AG20443 (cell line): ENCODE data around the gene DCAF8L2.
"Not testable (repeated sequence)": the region's sequence is repeated elsewhere in the genome, so short reads cannot be mapped to it uniquely, and the experiment has no call there.

Source experiments
- DNase-seq: peaks from one replicate; pipeline ENCODE4 v3.0.0; 2012; ENCODE audit warnings: low spot score, mixed read lengths

The DCAF8L2 gene

DNA sequence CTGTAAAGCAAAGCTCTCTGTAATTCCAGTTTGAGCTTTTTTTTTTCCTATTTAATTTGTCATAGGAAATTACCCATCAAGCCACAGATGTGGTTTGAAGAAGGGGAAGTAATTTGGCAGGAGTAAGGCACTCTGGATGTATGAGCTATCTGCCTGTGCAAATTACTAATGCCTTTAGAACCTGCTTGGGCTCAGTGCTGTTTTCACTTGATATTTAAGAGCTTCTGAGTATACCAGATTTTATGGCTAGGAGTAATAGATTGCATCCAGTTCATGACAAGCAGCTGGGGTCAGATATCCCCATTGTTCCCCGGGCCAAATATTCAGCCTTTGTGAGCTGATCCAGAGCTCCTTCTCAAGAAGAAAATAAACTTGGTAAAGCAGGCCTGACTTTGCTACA, 89.1 kb downstream of the DCAF8L2 start:
- no peak for DNase-seq

DNA sequence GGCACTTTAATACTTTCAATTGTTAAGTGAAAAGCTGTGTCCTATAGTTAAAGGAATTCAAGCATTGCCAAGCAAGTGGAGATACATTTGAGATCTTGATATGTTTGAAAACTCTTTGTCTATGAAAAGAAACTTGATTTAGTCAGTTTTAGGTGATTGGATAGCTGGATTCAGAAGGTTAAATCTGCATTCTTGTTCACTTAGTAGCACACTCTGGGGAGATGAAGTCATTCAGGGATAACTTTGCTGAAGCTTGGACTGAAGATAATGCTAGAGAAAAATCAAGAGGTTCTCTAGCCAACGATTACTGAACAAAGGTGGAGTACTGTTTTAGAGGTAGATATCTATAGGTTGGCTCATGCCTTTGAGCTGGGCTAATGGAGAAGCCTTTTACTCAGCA, 90.6 kb downstream of the DCAF8L2 start:
- DNase-seq: no peak

DNA sequence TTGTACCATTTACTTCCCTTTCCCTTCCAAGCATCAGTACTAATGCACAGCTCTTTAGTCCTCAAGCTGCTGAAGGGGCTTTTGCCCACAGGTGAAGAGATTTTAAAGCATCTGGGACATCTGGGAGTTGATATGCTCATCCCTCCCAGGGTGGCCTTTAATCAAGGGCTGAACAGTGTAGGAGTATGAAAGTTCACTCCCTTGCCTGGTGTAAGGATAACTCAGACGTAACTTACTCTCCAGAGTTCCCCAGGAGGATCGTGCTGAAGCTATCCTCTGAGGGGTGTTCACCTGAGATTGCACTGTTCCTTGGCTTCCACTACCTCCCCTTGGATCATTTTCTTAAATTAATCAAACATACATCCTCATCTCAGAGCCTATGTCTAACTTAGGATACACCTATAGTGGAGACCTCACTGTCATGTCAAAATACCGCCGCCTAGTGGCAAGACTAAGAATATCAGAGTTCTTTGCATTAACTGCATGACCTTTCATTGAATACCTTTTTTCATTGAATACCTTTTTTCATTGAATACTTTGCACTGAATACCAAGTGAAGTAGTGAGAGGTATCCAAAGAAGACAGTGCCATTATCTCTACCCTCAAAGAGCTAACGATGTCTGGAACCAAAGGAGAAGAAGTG, 93.5 kb downstream of the DCAF8L2 start:
- not testable (repeated sequence) for DNase-seq

DNA sequence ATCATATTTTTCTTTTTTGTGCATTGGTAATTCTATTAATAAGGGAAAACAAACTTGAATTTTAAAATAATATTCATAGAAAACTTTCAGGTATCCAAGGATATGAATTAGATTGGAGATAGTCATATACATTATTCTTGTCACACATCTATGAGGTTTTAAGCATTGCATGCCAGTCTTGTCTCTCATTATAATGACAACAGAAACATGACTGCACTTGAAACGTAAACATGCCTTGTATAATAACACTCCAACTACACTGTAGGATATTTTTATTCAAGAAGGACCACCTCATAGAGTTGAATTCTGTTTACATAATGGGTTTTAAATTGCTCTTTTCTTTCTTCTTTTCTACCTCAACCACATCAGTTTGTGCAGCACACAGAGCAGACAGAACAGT, 104.5 kb downstream of the DCAF8L2 start:
- no peak for DNase-seq

DNA sequence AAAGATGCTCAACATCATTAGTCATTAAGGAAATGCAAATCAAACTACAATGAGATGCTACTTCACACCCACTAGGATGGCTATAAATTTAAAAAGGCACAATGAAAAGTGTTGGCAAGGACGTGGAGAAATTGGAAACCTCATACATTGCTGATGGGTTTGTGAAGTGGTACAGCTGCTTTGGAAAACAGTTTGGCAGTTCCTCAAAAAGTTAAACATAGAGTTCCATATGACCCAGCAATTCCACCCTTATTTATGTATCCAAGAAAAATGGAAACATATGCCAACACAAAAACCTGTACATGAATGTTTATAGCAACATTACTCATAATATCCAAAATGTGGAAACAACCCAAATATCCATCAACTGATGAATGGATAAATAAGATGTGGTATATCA, 116.4 kb downstream of the DCAF8L2 start:
- no peak for DNase-seq

DNA sequence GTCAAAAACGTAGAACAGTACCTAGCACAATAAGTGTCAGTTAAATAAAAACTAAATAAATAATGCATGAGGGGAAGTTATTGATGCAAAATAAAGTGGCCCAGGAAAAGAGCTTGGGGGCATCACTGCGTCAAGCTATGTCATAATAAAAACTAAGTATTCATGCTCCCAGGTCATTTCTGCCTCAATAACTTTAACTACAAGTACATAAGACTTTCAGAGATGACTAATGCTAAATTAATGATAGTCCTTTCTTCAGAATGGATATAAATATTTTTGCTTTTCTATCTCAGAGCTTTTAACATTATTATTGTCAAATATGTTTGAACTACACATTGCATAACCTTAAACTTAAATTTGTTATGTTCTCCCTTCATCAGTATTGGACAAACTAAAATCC, 125.5 kb downstream of the DCAF8L2 start:
- DNase-seq: no peak

DNA sequence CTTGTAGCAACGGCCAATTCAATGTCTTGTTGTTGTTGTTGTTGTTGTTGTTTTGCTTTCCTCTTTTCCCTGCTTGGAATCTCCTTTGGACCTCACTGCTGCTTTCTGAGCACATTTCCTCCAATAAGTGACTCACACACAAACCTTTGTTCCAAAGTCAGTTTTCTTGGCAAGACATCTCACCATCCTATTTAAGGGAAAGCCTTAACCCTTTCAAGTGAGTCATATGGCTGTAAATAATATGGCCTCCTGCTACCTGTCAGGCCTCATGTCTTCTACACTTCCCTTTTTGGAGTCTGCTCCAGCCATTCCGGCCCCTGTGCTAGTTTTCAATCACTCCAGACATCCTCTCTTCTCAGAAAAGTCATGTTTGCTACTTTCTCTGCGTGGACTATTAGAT, 138.1 kb downstream of the DCAF8L2 start:
- DNase-seq: no peak

DNA sequence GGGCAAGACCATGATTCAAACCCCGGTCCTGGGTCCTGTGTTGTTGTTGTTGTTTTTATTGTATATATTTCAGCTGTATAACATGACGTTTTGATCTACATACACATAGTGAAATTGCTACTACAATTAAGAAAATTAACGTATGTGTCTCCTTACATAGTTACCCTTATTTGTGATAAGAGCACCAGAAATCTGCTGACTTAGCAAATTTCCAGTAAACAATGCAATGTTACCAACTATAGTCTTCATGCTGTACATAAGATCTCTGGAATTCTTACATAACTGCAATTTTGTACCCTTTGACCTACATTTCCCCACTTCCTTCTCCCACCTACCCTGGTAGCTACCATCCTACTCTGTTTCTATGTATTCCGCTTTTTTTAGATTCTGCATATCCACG, 141.8 kb downstream of the DCAF8L2 start:
- DNase-seq: no peak

DNA sequence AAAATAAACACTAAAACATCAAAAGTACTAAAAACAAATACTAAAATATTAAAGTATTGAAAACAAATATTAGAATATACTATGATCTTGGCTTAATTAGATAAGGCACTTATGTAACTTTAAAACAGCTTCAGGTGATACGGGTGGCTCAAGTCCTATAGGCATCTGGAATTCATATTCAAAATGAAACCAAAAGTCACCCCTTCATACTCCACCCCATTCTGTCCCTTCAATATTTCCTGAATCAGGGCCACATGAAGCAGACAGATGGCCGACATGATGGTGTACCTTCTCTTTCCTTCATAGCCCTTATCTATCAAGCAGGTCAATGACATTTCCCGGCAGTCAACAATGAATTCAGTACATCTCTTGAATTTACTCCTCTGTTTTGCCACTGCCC, 145.8 kb downstream of the DCAF8L2 start:
- DNase-seq: no peak

DNA sequence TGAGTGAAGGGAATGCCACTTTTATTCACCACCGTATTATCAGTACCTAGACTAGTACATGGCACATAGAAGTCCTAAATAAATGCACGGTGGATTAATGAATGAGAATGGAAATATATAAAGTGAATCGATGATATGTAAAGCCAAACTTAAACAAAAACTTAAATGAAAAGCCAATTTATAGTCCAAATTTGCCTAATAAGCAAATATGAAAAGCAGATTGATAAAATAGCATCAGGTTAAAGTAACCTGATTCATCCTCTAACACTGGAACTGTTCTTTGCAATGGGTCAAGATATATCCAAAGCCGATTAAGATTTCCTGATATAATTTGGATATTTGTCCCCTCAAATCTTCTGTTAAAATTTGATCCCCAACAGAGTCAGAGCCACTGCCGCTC, 150.8 kb downstream of the DCAF8L2 start:
- no peak for DNase-seq

DNA sequence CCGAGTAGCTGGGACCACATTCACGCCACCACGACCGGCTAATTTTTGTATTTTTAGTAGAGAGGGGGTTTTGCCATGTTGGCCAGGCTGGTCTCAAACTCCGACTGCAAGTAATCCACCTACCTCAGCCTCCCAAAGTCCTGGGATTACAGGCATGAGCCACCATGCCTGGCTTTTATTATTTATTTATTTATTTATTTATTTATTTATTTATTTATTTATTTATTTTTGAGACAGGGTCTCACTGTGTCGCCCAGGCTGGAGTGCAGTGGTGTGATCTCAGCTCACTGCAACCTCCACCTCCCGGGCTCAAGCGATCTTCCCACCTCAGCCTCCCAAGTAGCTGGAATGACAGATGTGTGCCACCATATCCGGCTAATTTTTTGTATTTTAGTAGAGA, 153.4 kb downstream of the DCAF8L2 start:
- DNase-seq: not testable (repeated sequence)

DNA sequence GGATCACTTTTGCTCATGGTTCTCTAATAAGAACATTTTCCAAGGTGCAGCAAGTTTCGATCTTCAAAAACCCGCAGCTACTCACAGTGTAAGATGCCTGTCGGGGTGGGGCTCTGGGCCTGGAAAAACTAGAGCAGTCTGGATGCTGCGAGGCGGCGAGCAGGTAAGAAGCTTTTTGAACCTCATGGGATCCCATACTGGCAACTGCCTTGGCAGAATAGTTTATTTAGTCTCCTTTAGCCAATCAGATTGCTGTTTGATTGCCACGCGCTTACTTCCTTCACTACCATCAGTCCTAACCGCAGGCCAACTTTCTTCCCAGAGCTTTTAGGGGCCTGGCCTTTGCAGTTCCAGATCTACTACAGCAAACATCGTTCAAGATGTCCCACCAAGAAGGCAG, 156.4 kb downstream of the DCAF8L2 start:
- no peak for DNase-seq

DNA sequence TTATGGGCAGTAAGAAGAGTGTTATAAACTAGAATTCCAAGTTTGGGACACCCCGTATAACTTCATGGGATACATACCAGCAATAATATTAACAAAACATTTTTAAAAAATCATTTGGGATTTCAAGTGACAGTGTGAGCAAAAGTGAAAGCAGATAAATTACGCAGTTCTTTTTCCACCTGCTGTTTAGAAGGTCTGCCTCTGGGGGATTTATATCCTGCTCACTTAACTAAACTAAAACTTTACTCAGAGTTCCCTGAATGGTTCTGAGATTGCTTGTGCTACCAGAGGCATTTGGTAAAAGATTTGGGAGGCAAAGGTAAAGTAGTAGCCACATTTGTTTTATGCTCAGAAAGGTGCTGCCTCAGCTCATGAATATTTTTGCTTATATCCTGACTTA, 160.2 kb downstream of the DCAF8L2 start:
- DNase-seq: not testable (repeated sequence)

DNA sequence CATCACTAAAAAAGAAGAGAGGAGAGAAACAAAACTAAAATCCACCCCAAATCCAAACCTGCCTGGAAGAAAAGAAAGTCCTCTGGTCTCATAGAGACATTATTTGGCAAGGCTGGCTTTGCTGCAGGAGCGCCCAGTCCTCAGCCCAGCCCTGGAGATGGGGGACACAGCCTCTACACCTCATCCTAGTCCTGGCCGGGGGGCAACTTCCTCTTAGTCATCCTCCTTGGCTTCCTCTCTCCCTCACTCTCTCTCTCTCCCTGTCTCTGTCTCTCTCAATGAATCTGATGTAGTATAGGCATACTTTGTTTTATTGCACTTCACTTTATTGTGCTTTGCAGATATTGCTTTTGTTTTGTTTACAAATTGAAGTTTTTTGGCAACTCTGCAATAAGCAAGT, 161.8 kb downstream of the DCAF8L2 start:
- DNase-seq: no peak

DNA sequence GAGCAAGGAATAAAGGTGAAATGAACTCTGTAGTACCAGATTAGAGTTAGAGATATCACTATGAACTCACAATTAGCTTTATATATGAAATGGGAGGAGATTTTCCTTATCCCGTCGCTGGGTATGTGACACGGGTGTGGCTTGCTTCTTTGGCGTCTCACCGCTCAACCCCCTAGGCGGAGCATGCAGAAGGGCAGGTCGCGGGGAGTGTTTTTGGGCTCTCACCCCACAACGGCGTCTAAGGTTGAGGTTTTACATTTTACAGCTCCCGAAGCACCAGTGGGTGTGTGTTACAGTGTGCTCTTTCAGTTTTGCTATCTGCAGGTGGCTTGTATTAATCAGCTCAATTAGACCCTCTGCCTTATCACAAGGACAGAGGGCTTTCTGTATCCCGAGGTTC, 175.6 kb downstream of the DCAF8L2 start:
- no peak for DNase-seq

DNA sequence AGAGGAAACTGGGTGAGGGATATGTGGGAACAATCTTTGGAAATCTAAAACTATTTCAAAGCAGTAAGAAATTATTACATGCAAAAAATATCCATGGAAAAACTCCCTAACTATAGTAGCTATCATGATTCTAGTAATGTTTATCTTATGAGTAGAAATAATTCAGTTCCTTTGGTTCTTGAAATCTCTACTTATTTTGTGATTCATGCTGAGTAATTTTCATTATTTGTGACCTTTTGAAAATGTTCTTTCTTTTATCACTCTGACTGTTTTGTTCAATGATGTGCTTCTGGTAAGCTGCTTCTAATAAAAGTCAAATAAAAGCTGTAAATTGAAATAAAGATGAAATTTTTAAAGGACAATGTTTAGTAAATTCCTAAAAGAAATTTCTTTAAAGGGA, 177.2 kb downstream of the DCAF8L2 start:
- DNase-seq: no peak

DNA sequence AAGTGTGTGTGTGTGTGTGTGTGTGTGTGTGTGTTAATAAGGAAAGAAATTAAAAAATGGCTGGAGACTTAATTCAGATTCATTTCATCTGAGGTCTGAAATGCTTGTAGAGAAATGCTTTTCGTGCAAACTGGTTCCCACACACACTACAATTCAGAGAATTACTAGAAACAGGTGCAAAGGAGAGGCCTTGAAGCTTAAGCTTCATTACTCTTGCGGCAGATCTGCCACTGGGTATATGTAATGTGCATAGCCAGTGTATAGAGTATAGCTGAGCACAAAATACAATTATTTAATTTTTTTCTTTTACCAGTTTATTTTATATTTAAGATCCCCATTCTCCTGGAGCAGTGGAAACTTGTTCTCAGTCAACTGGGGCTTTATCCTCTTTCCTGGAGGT, 185.8 kb downstream of the DCAF8L2 start:
- DNase-seq: no peak

DNA sequence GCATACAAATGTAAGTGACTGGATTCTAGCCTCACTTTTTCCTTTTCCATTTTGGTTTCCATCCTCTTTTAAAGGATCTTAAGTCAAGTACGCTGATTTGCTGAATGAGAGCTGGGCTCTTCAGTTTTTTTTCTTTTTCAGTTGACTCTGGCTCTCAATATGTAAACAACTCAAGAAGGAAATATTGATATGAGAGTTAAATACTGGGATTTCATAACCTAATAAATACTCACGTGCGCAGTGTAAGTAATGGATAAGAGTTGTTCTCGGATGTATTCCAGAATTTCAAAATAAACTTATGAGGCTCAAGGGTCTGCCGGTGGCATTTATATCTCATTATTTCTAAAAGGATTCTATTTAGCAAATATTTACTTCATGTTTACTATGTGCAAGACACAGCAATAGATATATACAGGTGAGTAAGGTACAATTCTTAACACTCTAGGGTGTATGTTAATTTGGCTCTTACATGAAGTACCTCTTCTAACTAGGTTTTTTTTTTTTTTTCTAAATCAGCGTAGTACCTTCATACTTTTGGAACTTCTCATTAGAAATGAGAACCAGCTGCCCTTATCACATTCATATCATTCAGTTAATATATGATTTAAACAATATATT, 206.6 kb downstream of the DCAF8L2 start:
- DNase-seq: no peak

DNA sequence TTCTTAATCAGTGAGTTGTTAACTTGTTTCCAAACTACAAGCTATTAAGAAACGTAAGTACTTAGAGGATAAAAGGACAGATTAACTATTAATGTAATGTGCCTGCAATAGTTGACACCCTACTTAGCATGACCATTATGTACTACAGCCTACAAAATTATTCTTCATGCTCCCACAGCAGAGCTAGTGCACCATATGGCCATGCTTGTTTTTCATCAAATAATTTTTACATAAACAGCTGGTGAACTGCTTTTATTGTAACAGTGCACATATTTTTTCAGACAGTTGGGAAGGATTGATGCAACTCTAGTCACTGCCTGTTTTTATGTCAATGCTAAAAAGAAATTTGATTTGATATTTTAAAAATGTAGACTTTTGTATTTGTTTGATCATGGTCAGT, 207.4 kb downstream of the DCAF8L2 start:
- DNase-seq: no peak
